A673 (cell line): ENCODE measurements around the gene PDE4B.

Experiments used
- EZH2 ChIP-seq: fragments of 200-600 bp; sonication (generic); IDR thresholded peaks from 2 replicates; pipeline ENCODE4 v1.6.1; 2017; ENCODE audit warnings: borderline replicate concordance, low read depth, mild to moderate bottlenecking, mixed read lengths, antibody characterized with exemption, low read length; ENCODE audit not compliant: poor library complexity, severe bottlenecking
- TF ChIP-seq, protein P1 (sequence below): fragments of 300-800, 200-600 bp; sonication (generic); conservative IDR thresholded peaks from 2 replicates; pipeline ENCODE4 v1.5.1; 2017; ENCODE audit warnings: low read depth, mild to moderate bottlenecking, antibody characterized with exemption, low read length, moderate library complexity, mixed read lengths

DNA sequence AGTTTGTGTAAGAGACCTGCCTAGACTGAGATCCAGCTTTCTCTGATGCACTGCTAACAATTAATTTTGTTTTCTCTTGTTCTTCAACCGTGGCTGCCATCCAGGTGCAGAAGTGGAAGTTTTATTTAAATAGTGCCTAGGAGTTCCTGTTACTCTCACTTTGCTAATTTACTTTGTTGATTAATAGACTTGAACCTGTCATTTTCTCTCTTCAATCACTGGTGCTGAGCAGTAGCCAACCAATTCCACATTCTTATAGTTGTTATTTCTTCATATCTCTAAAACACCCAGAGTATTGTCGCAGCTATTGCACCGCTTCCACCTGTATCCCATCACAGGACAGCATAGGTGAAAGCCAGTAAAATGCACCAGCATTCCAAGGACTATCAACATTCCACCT is 157.2 kb downstream of the PDE4B start:
- TF ChIP-seq, protein P1, sequence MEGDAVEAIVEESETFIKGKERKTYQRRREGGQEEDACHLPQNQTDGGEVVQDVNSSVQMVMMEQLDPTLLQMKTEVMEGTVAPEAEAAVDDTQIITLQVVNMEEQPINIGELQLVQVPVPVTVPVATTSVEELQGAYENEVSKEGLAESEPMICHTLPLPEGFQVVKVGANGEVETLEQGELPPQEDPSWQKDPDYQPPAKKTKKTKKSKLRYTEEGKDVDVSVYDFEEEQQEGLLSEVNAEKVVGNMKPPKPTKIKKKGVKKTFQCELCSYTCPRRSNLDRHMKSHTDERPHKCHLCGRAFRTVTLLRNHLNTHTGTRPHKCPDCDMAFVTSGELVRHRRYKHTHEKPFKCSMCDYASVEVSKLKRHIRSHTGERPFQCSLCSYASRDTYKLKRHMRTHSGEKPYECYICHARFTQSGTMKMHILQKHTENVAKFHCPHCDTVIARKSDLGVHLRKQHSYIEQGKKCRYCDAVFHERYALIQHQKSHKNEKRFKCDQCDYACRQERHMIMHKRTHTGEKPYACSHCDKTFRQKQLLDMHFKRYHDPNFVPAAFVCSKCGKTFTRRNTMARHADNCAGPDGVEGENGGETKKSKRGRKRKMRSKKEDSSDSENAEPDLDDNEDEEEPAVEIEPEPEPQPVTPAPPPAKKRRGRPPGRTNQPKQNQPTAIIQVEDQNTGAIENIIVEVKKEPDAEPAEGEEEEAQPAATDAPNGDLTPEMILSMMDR, result no peak
- no peak for TF ChIP-seq EZH2
